DMS 273 treated with DMSO at 0.1 percent for 48 hours (cell line): ENCODE data around the gene HLX.

Source experiments
- DNase-seq: peaks from one replicate; lab custom pipeline; 2025; lab: John Stamatoyannopoulos, UW

The HLX gene

GRCh38 chr1:220925707-220926106, 46.5 kb downstream of the HLX start:
- no peak for DNase-seq

DNA sequence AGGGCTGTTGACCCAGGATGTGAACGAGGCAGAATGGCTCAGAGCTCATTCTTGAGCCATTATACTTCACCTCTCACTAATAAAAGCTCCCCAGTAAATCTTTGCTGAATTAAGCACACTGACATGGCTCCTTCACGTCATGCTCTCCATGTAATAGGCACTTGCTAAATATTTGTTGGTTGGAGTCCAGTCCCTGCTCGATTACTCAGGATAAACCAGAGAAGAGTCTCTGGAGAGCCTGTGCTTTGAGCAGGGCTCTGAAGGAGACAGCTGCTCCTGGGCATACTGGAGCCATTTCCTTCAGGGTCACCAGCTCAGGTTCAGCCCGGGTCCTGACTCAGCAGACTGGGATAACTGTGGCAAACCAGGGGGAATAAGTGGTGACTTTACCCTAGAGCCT, 46.9 kb downstream of the HLX start:
- no peak for DNase-seq

- no peak for DNase-seq
Observed at GRCh38 chr1:220927442-220927841, 48.2 kb downstream of the HLX start.

- DNase-seq: no peak
Observed at GRCh38 chr1:220928320-220928719, 49.1 kb downstream of the HLX start.

DNA sequence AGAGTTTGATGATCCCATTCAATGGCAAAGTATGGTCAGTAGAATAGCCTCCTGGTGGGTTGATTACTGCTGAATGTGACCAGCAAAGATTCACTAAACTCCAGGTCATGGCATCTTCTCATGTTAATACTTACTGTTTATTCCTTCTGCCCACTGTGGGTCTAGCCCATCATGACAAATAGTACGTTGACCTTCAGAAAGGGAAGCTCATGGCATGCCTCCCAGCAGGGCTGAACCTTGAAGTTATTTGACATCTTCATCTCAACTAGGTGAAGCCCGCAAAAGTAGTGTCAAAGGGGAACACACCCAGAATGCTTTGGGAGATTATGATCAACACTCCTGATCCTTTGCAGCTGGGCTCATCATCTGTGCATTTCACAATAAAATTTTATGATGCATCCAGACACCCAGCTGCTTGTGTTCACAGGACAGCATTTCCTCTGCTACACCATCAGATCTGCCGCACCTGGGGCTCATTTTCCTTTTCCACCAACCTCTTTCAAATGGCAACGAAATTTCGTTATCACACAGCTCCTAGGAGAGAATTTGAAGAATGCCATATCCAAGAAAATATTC, 49.6 kb downstream of the HLX start:
- DNase-seq: no peak

GRCh38 chr1:220929304-220929703, 50.1 kb downstream of the HLX start:
- no peak for DNase-seq
